OCI-LY7 (cell line): ENCODE data around the gene CUEDC1.

ENCODE experiments used
- CTCF ChIP-seq: fragments of 200-600 bp; sonication (generic); conservative IDR thresholded peaks from 2 replicates; pipeline ENCODE4 v1.5.1; 2014; ENCODE audit warnings: mild to moderate bottlenecking, antibody characterized with exemption, low read length, moderate library complexity, mixed read lengths
- EZH2phosphoT487 ChIP-seq: fragments of 200-600 bp; sonication (generic); IDR thresholded peaks from 2 replicates; pipeline ENCODE4 v1.6.1; 2018; ENCODE audit warnings: low read depth, borderline replicate concordance, mild to moderate bottlenecking, mixed run types, antibody characterized with exemption, low read length, moderate library complexity, mixed read lengths

GRCh38 chr17:57999496-58000017, 44.3 kb upstream of the CUEDC1 start:
- TF ChIP-seq CTCF (peak; percentile 99), EZH2phosphoT487 (no peak)
